VCaP (cell line): ENCODE results near the gene ASB1.

Experiments used
- H3K27ac ChIP-seq: fragments of 450-650 bp; 2 replicates; pipeline ENCODE4 v1.5.1; 2017
- TF ChIP-seq, protein P1 (sequence below): fragments of 450-650 bp; conservative IDR thresholded peaks from 2 replicates; pipeline ENCODE4 v1.5.1; 2017; ENCODE audit warnings: mild to moderate bottlenecking, moderate library complexity

Gene ASB1

DNA sequence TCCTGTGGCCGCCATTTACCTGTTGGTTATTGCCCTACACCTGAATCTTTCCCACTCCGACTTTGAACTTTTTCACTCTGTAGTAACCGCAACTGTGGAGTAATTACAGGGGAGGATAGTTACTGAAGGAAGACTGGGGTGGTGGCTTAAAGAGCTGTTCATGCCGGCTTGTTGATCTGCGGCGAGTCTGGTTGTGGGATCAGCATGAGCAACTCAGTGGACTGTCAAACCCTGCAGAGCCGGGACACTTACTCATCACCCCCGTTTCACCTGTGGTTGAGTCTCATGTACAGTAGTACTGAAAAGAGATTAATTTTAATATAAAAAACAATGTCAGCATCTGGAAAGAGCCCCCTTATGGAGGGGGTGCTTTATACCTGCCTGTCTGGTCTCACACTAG, 2.1 kb downstream of the ASB1 start:
- TF ChIP-seq, protein P1, sequence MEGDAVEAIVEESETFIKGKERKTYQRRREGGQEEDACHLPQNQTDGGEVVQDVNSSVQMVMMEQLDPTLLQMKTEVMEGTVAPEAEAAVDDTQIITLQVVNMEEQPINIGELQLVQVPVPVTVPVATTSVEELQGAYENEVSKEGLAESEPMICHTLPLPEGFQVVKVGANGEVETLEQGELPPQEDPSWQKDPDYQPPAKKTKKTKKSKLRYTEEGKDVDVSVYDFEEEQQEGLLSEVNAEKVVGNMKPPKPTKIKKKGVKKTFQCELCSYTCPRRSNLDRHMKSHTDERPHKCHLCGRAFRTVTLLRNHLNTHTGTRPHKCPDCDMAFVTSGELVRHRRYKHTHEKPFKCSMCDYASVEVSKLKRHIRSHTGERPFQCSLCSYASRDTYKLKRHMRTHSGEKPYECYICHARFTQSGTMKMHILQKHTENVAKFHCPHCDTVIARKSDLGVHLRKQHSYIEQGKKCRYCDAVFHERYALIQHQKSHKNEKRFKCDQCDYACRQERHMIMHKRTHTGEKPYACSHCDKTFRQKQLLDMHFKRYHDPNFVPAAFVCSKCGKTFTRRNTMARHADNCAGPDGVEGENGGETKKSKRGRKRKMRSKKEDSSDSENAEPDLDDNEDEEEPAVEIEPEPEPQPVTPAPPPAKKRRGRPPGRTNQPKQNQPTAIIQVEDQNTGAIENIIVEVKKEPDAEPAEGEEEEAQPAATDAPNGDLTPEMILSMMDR: no peak
- peak overlapping the region; percentile 97; the same call in 1 of the 2 replicates for H3K27ac ChIP-seq

GRCh38 chr2:238430781-238431180, 4.1 kb downstream of the ASB1 start:
- no peak overlapping the region for H3K27ac ChIP-seq
- TF ChIP-seq, protein P1: no peak

DNA sequence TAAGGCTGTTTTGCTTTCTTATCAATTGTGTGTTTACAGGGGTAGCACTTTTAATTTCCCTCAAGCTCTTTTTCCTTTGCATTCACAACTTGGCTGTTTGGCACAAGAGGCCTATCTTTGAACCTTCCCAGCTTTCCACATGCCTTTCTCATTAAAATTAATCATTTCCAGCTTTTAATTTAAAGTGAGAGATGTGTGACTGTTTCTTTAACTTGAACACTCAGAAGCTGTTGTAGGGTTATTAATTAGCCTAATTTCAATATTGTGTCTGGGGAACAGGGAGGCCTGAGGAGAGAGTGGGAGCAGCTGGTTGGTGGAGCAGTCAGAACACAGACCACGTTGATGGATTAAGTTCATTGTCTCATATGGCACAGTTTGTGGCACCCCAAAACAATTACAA, 4.7 kb downstream of the ASB1 start:
- TF ChIP-seq, protein P1: no peak
- no peak overlapping the region for H3K27ac ChIP-seq

- H3K27ac ChIP-seq: no peak overlapping the region
- TF ChIP-seq, protein P1: no peak
These were observed 6.7 kb downstream of the ASB1 start for GRCh38 chr2:238433300-238433915.

DNA sequence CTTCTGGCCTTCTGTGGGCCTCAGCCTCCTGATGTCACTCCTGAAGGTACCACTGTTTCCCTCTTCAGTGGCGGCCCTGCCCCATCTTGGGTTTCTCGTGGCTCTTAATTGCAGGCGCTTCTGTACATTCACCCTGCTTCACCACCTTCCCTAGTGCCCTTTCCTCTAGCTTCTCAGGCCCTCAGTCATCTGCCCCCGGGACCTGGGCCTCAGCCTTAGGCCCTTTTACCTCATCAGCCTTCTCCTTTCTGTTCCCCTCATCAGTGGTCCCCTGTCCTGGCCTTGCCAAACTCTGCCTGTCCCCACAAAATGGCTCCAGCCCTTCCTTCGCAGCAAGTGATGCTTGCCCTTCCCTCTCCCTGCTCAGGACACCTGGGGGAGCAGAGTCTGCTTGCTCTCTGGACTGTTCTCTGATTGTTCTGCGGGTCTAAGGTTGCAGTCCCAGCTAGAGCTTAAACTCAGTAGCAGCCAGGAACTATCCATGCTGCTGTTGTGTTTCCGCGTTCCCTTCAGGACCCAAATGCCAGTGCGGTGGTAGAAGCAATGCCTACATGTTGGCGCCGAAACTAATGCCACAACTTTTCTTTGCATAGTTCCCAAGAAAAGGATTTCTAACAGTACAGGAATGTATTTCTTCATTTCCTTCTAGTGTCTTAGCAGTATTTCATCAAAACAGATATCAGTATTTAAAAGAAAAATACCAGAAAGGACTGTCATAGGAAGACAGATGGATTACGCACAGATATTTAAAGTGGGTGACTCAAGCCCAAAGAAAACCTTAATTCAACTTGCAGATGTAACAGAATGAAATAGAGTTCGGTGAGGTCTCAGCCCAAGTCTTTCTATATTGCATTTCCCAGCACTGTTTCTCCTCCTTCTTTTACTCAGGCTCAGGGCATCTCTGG, 7.5 kb downstream of the ASB1 start:
- no peak overlapping the region for H3K27ac ChIP-seq
- TF ChIP-seq, protein P1: no peak

DNA sequence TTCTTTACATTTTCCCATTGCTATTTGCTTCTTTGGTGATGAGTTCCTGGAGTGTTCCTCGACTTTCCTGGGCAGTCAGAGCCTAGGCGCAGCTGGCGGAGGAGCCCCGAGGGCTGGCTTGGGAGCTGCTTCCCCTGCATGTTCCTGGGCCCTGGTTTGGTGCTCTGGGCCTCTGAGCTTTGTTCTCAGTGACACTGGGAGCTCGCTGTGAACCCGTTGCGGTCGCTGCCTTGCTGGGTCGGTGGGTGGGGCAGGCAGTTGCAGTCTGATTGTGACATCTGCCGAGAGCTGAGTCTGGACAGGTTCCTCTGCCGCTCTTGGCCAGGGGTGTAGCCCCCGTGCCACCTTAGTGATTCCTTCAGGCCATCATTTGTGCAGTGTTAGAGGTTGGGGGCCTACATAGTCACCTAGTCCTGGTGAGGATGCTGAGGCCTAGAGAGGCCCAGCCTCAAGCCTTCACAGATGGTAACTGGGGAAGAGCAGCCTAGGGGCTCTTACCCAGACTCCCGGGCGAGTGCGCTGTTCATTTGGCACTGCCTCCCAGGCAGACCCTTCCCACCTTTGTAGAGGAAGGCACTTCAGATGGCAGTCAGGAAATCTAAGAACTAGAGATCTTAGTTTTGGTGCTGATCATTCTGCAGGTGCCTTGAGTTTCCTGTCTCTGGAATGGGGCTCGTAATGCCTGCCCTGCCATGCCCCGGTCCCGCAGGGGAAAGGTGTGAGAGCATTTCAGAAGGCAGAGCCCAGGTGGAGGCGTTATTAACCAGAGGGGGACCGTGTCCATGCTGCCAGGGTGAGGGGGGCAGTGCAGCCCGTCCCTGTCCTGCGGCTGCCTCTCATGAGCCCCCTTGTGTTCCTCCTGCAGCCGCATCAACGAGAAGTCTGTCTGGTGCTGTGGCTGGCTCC, 8.4 kb downstream of the ASB1 start:
- TF ChIP-seq, protein P1: no peak
- H3K27ac ChIP-seq: 0 out of 2 replicates have a peak overlapping the region, but pooled peaks have one; percentile 5

DNA sequence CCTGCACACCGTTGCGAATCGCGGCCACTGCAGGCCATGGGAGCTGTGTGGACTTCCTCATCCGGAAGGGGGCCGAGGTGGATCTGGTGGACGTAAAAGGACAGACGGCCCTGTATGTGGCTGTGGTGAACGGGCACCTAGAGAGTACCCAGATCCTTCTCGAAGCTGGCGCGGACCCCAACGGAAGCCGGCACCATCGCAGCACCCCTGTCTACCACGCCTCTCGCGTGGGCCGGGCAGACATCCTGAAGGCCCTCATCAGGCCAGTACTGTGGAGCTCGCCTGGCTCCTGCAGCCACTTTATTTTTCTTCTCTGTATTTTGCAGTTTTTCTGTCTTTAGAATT, 9.0 kb downstream of the ASB1 start:
- 0 out of 2 replicates have a peak overlapping the region, but pooled peaks have one; percentile 5 for H3K27ac ChIP-seq
- TF ChIP-seq, protein P1: no peak
